Head of caudate nucleus (tissue), 42 donors: ENCODE measurements around the gene RNF38.
"Not testable (repeated sequence)": the region's sequence is repeated elsewhere in the genome, so short reads cannot be mapped to it uniquely, and the experiment has no call there.

Experiments
- DNase-seq, 42 donors: peaks; one replicate each; pipeline versions ENCODE4 v3.0.0 to v3.0.0-alpha.2; 2020 to 2021; ENCODE audit warnings: mixed read lengths in 7 of 42
- intact Hi-C: fragments of 100-400 bp; cut with DNase I; formaldehyde crosslinking; loops from one replicate; pipeline ENCODE4 v1.15.0; 2022

The RNF38 gene

GRCh38 chr9:36399980-36400331 lies at the start of gene RNF38:
TSS of gene RNF38 (minus strand) at chr9:36400269. CDS start at chr9:36400108, 161 bp downstream.
- intact Hi-C loops, result loop anchor here (5.0 kb wide), 1 partner anchor 208 kb away; the partner anchor contains the start of gene CLTA
- peak in 1 of 42 donors; percentile 52 for DNase-seq

DNA sequence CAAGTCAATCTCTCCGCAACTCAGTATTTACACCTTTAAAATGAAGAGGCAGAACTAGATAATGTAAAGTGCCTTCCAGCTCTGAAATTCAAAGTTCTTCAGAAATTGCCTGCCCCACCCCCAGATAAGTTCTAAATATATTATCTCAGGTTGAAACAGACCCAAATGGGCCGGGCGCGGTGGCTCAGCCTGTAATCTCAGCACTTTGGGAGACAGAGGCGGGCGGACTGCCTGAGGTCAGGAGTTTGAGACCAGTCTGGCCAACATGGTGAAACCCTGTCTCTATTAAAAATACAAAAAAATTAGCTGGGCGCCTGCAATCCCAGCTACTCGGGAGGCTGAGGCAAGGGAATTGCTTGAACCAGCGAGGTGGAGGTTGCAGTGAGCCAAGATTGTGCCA lies 48.5 kb upstream of the RNF38 start:
- DNase-seq, intact Hi-C loops: not testable (repeated sequence)

DNA sequence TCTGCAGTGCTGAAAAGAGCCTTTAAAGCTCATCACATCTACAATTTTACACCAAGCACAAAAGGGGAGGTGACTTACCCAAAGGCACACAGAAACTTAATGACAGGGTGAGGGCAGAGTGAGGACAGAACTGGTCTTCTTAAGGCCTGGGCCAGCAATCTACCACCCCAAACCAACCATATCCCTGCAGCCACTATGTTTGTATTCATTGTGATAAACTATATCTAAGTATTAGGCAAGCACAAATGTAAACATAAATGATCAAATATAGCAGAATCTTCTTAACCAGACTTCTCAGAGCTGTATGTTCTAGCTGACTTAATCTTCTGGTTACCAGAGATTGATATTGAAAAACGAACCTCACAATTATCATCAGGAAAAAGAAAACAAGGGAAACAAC lies 47.9 kb upstream of the RNF38 start:
- no peak for DNase-seq
- intact Hi-C loops, result no loop called here

DNA sequence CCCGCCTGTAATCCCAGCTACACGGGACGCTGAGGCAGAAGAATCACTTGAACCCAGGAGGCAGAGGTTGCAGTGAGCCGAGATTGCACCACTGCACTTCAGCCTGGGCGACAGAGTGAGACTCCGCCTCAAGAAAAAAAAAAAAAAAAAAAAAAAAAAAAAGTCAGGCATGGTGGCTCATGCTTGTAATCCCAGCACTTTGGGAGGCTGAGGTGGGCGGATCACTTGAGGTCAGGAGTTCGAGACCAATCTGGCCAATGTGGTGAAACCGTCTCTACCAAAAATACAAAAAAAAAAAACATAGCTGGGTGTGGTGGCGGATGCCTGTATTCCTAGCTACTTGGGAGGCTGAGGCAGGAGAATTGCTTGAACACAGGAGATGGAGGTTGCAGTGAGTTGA lies 46.6 kb upstream of the RNF38 start:
- intact Hi-C loops, DNase-seq: not testable (repeated sequence)

GRCh38 chr9:36445800-36446361 lies 45.8 kb upstream of the RNF38 start:
- intact Hi-C loops, result no loop called here
- DNase-seq, result no peak

- intact Hi-C loops, result no loop called here
- DNase-seq, result no peak
Measured at GRCh38 chr9:36444203-36444602, 44.1 kb upstream of the RNF38 start.

DNA sequence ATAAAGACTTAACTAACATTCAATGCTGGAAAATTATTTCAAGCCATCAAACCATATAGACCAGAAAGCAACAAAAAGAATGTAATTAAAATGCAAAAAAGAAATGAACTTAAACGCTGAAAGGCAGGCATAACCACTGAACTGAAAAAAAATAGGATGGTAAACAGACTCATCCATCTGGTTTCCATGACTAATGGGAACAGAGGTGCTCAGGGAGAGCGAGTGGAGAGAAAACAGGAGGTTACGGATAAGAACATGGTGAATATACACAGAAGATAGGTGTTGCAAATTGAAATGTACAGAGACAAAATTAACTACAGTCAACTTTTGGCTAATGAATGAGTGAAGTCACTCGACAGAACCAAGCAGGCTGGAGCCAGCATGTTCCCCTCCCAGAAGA lies 43.5 kb upstream of the RNF38 start:
- intact Hi-C loops, result no loop called here
- DNase-seq, result no peak

GRCh38 chr9:36442710-36443109 lies 42.6 kb upstream of the RNF38 start:
- intact Hi-C loops, result no loop called here
- DNase-seq, result no peak

GRCh38 chr9:36441966-36442365 lies 41.9 kb upstream of the RNF38 start:
- no peak for DNase-seq
- intact Hi-C loops, result no loop called here

GRCh38 chr9:36438536-36439236 lies 38.6 kb upstream of the RNF38 start:
- DNase-seq, result no peak
- intact Hi-C loops, result no loop called here

DNA sequence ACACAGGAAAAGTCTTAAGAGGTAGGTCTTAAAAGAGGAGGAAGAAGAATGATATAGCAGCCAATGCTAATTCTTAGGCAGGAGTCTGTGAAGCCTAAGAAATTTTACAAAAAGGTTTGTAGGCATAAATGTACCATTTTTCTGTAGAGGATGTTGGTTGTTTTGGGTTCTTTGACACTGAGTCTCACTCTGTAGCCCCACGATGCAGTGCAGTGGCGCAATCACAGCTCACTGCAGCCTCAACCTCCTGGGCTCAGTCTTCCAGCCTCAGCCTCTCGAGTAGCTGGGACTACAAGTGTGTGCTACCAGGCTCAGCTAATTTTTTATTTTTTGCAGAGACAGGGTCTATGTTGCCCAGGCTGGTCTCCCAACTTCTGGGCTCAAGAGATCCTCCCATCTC lies 37.7 kb upstream of the RNF38 start:
- intact Hi-C loops, result no loop called here
- DNase-seq, result no peak

DNA sequence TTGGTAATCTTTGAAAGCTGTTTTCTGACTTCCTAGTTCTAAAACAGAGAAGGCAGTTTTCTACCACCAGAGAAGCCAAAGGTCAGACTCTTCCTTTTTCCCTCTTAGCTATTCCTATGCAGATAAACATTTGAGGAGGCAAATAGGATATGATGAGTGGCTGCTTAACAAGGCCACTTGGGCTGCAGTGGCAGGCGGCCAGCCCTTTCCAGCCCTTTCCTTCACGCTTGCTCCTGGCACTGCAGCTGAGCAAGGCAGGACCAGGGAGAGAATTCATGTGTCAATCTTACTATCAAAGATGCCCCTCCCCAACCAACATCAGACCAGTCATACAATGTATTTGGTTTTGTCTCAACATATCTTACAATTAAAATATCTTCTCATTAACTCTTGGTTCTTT lies 36.8 kb upstream of the RNF38 start:
- DNase-seq, result peak; percentile 7 to 81 (median 58)
- intact Hi-C loops, result no loop called here

GRCh38 chr9:36433386-36433785 lies 33.3 kb upstream of the RNF38 start:
- intact Hi-C loops, result no loop called here
- no peak for DNase-seq

DNA sequence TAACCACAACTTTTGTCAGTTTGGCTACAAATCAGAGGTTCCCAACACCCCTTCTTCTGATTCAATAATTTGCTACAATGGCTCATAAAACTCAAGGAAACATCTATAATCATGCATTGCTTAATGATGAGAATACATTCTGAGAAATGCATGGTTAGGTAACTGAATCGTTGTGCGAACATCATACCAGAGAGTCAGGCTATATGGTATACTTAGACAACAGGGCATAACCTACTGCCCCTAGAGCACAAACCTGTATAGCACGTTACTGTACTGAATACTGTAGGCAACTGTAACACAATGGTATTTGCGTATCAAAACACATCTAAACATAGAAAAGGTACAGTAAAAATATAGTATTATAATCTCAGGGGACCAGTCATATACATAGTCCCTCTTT lies 31.0 kb upstream of the RNF38 start:
- DNase-seq, result no peak
- intact Hi-C loops, result no loop called here

GRCh38 chr9:36426945-36427344 lies 26.9 kb upstream of the RNF38 start:
- DNase-seq, result no peak
- intact Hi-C loops, result no loop called here

DNA sequence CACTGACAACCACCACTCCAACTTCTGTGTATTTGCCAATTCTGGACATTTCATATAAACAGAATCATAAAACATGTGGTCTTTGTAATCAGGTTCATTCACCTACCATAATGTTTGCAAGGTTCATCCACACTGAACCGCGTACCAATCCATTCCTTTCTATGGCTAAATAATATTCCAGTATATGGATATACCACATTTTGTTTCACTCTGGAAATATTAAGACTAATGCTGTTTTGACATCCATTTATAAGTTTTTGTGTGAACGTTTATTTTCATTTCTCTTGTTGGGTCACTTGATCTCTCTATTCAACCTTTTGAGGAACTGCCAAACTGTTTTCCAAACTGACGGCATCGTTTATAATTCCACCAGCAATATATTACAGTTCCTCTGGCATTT lies 26.3 kb upstream of the RNF38 start:
- intact Hi-C loops, result no loop called here

DNA sequence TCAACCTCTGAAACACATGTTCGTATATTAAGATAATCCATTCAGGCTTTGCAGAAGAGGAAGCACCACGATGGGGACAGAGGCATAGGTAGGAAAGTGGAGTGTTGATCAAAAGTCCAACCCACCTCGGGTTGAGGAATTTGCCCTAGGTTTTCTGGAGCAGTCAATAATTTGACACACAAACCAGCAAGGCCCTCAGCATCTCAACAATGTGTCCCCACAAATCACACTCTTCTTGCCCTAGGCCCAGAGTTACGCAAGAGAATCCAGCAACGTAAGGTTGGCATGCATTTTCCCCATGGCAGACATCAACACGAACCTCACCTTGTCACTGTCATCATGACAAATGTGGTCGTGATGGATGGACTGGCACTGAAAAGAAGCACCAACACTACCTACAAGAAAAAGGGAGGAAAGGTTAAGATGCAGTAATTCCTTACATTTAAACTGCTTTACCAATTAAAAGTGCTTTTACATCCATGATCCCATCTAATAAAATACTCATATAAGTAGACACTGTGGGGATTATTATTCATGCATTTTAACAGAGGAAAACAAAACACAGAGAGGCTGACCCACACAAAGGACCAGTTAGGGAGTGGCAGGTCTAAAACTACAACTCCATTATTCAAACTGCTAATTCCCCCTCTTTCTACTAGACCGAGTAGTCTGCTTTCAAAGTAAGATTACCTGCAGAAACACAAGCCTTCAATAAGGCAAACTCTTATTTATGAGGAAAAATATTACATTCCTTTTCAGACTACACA lies 24.4 kb upstream of the RNF38 start:
- DNase-seq, result no peak
- intact Hi-C loops, result no loop called here

More for the DNA sequence above, 26.3 kb upstream of the RNF38 start:
- no peak for DNase-seq

DNA sequence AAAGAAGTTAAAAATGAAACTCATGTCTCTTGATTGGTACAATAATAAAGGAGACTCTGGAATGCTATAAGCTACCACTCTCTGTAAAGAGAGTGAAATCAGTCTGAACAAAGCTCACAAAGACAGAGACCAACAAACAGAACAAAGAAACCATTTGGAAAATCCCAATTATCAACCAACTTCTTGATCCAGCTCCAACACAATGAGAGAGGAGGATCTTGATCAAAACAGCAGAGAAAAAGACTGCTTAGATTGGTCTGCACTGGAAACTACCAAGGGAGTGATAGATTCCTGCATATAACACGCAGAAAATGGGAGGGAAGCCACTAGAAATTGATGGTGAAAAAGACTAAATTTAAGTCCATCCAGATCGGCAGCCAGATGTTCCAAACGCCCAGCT lies 23.1 kb upstream of the RNF38 start:
- intact Hi-C loops, result no loop called here
- DNase-seq, result peak in 5 of 42 donors; percentile 2 to 54 (median 19)

DNA sequence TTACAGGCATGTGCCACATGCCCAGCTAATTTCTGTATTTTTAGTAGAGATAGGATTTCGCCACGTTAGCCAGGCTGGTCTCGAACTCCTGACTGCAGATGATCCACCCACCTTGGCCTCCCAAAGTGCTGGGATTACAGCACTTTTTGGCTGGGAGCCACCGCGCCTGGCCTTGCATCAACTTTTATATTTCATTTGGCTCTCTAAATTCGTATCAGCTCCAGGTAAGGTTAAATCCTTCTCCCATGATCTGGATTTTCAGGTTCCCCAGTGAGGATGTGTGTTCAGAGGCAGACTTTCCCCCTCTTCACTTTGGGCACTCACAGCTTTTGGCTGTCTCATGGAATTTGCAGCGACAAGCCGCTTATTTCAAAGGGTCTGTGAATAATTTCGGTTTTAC lies 16.8 kb upstream of the RNF38 start:
- no peak for DNase-seq

DNA sequence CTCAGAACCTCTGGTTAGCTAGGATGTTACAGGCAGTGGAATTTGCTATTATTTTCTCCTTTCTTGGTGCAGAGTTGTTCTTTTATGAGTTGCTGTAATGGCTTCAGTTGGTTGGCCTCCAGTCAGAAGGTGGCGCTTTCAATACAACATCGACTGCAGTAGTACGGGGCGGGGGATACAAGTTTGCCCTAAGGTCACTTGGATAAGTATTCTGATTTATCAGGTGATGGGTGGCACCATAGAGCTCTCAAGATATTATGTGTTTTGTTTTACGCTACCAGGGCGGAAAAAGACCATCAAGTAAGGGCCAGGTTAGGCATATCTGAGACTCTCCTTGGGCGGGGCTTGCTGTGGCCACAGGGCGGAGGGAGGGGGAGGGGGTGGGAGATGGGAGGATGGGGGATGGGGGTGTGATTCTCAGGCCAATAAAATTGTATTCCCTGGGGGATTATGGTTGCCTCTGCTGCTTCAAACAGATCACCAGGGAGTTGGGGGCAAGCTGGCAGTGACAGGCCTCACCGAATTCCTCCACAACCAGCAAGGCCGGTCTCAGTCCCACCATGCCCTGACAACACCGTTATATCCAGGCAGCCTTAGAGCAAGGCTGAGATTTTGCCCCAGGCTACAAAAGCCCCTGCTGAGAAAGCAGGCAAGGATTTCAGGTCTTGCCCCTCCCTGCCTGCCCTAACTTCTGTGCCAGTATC lies 15.9 kb upstream of the RNF38 start:
- no peak for DNase-seq
- intact Hi-C loops, result no loop called here

More for the DNA sequence above, 16.8 kb upstream of the RNF38 start:
- intact Hi-C loops, result no loop called here
